GM12892 (cell line): ENCODE measurements around the gene ID1.
"Not testable (repeated sequence)": the region's sequence is repeated elsewhere in the genome, so short reads cannot be mapped to it uniquely, and the experiment has no call there.

Source experiments
- POLR2A ChIP-seq: IDR thresholded peaks from 2 replicates; pipeline ENCODE4 v1.6.1; 2011; ENCODE audit warnings: low read depth, low read length, control low read depth
- POLR2AphosphoS5 ChIP-seq: IDR thresholded peaks from 2 replicates; pipeline ENCODE4 v1.6.1; 2011; ENCODE audit warnings: low read depth, low read length, control low read depth
- TAF1 ChIP-seq: IDR thresholded peaks from 2 replicates; pipeline ENCODE4 v1.6.1; 2011; ENCODE audit warnings: low read depth, mild to moderate bottlenecking, control low read depth, low read length, borderline replicate concordance

GRCh38 chr20:31623123-31623505 lies 18.0 kb downstream of the ID1 start:
- TF ChIP-seq POLR2A, TAF1, POLR2AphosphoS5: not testable (repeated sequence)
